Adrenal gland (tissue), 12 donors: ENCODE data around the gene NANOS3. TPM values are rescaled to one million over a fixed set of nuclear protein-coding genes. Genes with fewer than 3 reads are reported as not detected.

Source experiments
- DNase-seq, 7 donors: peaks; one replicate each; pipeline ENCODE4 v3.0.0-alpha.2; 2019 to 2020
- H3K27ac ChIP-seq, 5 donors: fragments of 200-600 bp; sonication (generic) in 4 of 5; 1 replicate in 3 of 5; 2 replicates in 2 of 5; pipeline versions ENCODE4 v1.5.1 to v1.8.0; 2016 to 2020; ENCODE audit warnings: mild to moderate bottlenecking in 1 of 5
- H3K27me3 ChIP-seq: fragments of 200-600 bp; 2 replicates; pipeline ENCODE4 v1.8.0; 2021
- H3K36me3 ChIP-seq, 2 donors: fragments of 200-600 bp; replicated peaks in 1 of 2; 1 replicate in 1 of 2; 2 replicates in 1 of 2; pipeline versions ENCODE4 v1.5.1 to v1.8.0; 2018 to 2022
- H3K4me1 ChIP-seq, 2 donors: fragments of 200-600 bp; replicated peaks in 1 of 2; 1 replicate in 1 of 2; 2 replicates in 1 of 2; pipeline versions ENCODE4 v1.5.1 to v1.8.0; 2018 to 2021
- H3K4me3 ChIP-seq, 4 donors: fragments of 200-600 bp; sonication (generic) in 3 of 4; one replicate each; pipeline ENCODE4 v1.5.1; 2016 to 2018
- H3K9me3 ChIP-seq, 3 donors: fragments of 200-600 bp; sonication (generic) in 1 of 3; replicated peaks in 1 of 3; 1 replicate in 2 of 3; 2 replicates in 1 of 3; pipeline versions ENCODE4 v1.5.1 to v1.8.0; 2016 to 2021
- POLR2A ChIP-seq, 2 donors: fragments of 450-650 bp; IDR thresholded peaks; one replicate each; pipeline ENCODE4 v1.6.1; 2017; ENCODE audit warnings: antibody characterized with exemption in 2 of 2, mild to moderate bottlenecking in 2 of 2, moderate library complexity in 1 of 2
- WGBS, 4 donors: extraction: QIAGEN DNeasy Blood & Tissue Kit in 2 of 4; methylation state at CpG; one replicate each; pipeline versions ENCODE4 v1.1.5 to v1.1.7; 2013 to 2017; 5-methylcytosine and 5-hydroxymethylcytosine counted together
- intact Hi-C, 2 donors: fragments of 100-400 bp; cut with DNase I; formaldehyde crosslinking; loops; one replicate each; pipeline versions ENCODE4 v1.14.1 to v1.15.0; 2022 to 2023
- polyA plus RNA-seq, 3 donors: library from polyadenylated mRNA; stranded (reverse); fragments of 200-250 nt in 2 of 3; fragments of 350-450 nt in 1 of 3; fragmentation: Illumina TruSeq in 1 of 3; extraction: RNeasy Lipid Tissue Mini Kit (QIAGEN cat#74804) in 1 of 3; gene quantifications; one replicate each; pipeline ENCODE4 v1.2.3, GENCODE V29; 2013 to 2014
- total RNA-seq, 9 donors: library from RNA; depleted of rRNA in 4 of 9; stranded (reverse); fragments of >200 nt in 4 of 9; fragments of 120-200 nt in 1 of 9; fragmentation: NEBNext Ultra II Directional in 1 of 9; extraction: Animal tissue kit (Norgen Biotek cat#: 25700) in 1 of 9; gene quantifications; one replicate each; pipeline versions ENCODE4 v1.1.0 to v1.2.4, GENCODE V29; 2013 to 2023
- TF ChIP-seq, protein P1 (sequence below), 6 experiments: fragments of 450-650 bp in 4 of 6; fragments of 200-600 bp in 2 of 6; sonication (generic) in 1 of 6; IDR thresholded peaks; 1 replicate in 5 of 6; 2 replicates in 1 of 6; pipeline versions ENCODE4 v1.5.1 to v1.8.0; 2016 to 2021; ENCODE audit warnings: antibody characterized with exemption in 6 of 6, mild to moderate bottlenecking in 2 of 6, moderate library complexity in 1 of 6
- donor health status: healthy with polysubstance abuse.
- donor health status: Bipolar disorder and iron deficiency.
- donor health status: DM: yes; HTN: yes; CAD: no.
- donor health status: DM: no; HTN: no; CAD: no.
- donor health status: DM: no; HTN: no; CAD: no.
- donor health status: DM: yes; HTN: yes; CAD: no.

NANOS3 gene
- total and polyA plus RNA-seq, 12 donors: 0.28 to 1.9 (median 1.3) TPM; not detected in 8

DNA sequence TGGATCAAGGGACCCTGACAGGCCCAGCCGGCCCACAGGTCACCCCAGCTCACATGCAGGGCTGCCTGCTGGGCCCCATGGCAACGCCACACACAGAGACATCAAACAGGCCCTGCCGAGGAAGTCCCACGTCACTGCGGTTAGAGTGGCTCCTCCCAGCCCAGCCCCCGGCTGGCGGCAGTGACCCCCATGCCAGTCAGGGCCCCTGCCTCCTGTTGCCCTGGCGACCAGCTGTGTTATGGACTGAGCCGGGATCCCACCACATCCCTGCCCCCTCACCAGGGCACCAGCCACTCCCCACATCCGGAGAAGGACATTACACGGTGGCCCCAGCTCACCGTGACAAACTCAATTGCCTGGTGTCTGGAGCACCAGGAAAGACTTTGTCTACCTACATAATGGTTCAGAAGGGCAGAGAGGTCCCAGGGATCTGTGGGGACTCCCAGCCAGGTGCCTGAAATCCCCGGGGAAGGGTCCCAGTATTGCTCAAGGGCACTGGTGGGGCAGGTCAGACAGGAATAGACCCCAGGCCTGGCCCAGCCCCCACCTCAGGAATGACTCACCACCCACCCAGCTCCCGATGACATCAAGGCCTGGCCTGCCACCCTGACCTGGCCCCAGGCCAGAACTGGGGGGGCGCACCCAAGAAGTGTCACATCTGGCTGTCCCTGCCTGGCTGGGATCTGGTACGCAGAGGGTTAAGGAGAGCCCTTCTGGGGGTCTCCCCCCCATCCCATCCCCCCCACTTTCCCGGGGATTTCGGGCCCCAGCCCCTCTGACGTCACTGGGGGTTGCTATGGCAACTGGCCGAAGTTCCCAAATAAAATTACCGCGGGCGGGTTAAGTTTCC is 30.2 kb upstream of the NANOS3 start:
- intact Hi-C loops: no loop called here

DNA sequence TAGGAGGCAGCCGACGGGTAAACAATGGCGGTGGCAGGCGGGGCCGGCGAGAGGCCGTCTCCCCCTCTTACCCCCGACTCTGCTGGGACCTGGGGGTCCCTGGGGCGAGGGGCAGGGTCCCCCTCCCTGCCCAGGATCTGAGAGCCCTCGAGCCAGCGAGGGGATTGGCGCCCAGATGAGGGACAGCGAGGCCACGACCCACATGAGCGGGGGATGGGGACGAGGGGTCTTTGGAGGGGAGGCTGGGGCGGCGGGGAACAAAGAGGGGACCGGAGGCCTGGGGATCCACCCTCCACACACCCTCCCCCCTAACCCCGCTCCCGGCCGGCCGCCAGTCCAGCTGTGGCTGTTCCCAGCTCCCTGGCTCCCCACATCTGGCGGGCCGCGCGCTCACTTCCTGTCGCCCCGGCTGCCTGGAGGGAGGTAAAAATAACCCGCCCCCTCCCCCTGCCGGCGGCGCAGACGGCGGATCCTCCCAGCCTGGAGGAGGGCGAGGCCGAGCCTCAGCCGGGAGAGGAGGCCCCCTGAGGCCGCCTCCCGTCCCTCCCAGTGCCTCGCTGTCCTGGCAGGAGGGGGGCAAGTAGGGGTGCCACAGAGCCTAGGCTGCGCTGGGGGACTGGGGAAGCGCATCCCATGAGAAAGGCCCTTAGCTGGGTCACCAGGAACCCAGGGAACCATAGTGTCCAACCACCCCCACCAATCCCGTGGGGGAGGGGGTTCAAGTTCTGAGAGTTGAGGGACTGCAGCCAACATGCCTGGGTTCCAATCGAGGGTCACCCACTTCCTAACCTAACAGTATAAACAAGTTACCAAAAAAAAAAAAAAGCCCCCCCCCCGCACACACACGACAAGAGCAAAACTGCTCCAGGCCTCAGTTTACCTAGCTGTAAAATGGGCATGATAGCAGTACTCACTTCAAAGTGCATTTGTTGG is 29.3 kb upstream of the NANOS3 start:
- peak overlapping the region; percentile 97 to 99 (median 99) for H3K27ac ChIP-seq
- WGBS, 4 donors: 2 to 7% (median 4%) methylated on average over 8 to 47 of the region's 47 CpGs
- peak overlapping the region in 3 of 4 donors; percentile 49 to 57 (median 56) for H3K4me3 ChIP-seq

More for the DNA sequence above, 30.2 kb upstream of the NANOS3 start:
- Histone ChIP-seq H3K36me3 (no peaks in the 10 kb centered on the region), H3K4me3 (peak overlapping the region in 3 of 4 donors; percentile 49 to 57 (median 56)), H3K9me3 (no peaks in the 10 kb centered on the region), H3K4me1 (peaks cover 28 to 47% of the 10 kb centered on the region in 2 donors), H3K27me3 (no peaks in the 10 kb centered on the region), H3K27ac (peak overlapping the region; percentile 97 to 99 (median 99))
- DNase-seq: peak; percentile 88 to 94 (median 91)
- WGBS, 4 donors: 0 to 11% (median 7%) methylated on average over 1 to 23 of the region's 23 CpGs
- peak in 1 of 2 donors; percentile 33 for TF ChIP-seq POLR2A (IDR thresholded peaks at IDR 0.05)
- TF ChIP-seq, protein P1, sequence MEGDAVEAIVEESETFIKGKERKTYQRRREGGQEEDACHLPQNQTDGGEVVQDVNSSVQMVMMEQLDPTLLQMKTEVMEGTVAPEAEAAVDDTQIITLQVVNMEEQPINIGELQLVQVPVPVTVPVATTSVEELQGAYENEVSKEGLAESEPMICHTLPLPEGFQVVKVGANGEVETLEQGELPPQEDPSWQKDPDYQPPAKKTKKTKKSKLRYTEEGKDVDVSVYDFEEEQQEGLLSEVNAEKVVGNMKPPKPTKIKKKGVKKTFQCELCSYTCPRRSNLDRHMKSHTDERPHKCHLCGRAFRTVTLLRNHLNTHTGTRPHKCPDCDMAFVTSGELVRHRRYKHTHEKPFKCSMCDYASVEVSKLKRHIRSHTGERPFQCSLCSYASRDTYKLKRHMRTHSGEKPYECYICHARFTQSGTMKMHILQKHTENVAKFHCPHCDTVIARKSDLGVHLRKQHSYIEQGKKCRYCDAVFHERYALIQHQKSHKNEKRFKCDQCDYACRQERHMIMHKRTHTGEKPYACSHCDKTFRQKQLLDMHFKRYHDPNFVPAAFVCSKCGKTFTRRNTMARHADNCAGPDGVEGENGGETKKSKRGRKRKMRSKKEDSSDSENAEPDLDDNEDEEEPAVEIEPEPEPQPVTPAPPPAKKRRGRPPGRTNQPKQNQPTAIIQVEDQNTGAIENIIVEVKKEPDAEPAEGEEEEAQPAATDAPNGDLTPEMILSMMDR (IDR thresholded peaks at IDR 0.05): no peak

DNA sequence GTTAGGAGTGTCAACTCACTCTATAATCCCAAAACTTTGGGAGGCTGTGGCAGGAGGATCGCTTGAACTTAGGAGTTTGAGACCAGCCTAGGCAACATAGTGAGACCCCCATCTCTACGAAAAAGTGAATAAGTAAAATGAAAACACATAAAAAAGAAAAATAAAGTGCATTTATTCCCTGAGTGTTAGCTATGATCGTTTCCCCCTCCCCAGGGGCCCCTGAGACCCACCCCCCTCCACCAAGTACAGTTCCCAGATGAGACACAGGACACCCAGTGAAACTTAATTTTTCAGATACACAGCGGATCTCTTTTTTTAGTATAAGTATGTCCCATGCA is 28.6 kb upstream of the NANOS3 start:
- Histone ChIP-seq H3K4me3 (no peak overlapping the region), H3K4me1 (peaks cover 20 to 43% of the 10 kb centered on the region in 2 donors), H3K27me3 (no peaks in the 10 kb centered on the region), H3K27ac (peak overlapping the region in 2 of 5 donors; percentile 97 to 99), H3K9me3 (no peaks in the 10 kb centered on the region), H3K36me3 (no peaks in the 10 kb centered on the region)
- TF ChIP-seq POLR2A (IDR thresholded peaks at IDR 0.05): no peak
- TF ChIP-seq, protein P1 (IDR thresholded peaks at IDR 0.05): no peak
- WGBS, 4 donors: 67 to 76% (median 70%) methylated on average over 4 of the region's 4 CpGs
- DNase-seq: no peak
- intact Hi-C loops: no loop called here

More for the DNA sequence above, 29.3 kb upstream of the NANOS3 start:
- H3K9me3 ChIP-seq: no peaks in the 10 kb centered on the region
- TF ChIP-seq, protein P1 (IDR thresholded peaks at IDR 0.05): peak; percentile 20 to 51 (median 40)
- TF ChIP-seq POLR2A (IDR thresholded peaks at IDR 0.05): peak; percentile 82 to 88
- H3K4me1 ChIP-seq: peaks cover 24 to 47% of the 10 kb centered on the region in 2 donors
- H3K36me3 ChIP-seq: no peaks in the 10 kb centered on the region
- DNase-seq: peak; percentile 89 to 95 (median 92)
- intact Hi-C loops: no loop called here
- H3K27me3 ChIP-seq: no peaks in the 10 kb centered on the region
